HepG2 (cell line): ENCODE results near the gene HMGCS2. TPM values are rescaled to one million over a fixed set of nuclear protein-coding genes. Genes with fewer than 3 reads are reported as not detected.

Source experiments
- CBX5 ChIP-seq: sonication (generic); formaldehyde crosslinking; IDR thresholded peaks from 2 replicates; pipeline ENCODE4 v1.4.0; 2020; ENCODE audit warnings: missing genetic modification reagents, borderline replicate concordance
- CCAR2 ChIP-seq: fragments of 200-400 bp; formaldehyde crosslinking; optimal IDR thresholded peaks from 2 replicates; pipeline ENCODE3; 2018; ENCODE audit warnings: low read depth, mild to moderate bottlenecking, low read length, moderate library complexity
- ELF4 ChIP-seq: sonication (generic); formaldehyde crosslinking; IDR thresholded peaks from 2 replicates; pipeline ENCODE4 v1.5.0; 2020; ENCODE audit warnings: missing genetic modification reagents, mild to moderate bottlenecking, moderate library complexity, borderline replicate concordance
- GABPB1 ChIP-seq: IDR thresholded peaks from 2 replicates; pipeline ENCODE4 v1.6.1; 2016; ENCODE audit warnings: mild to moderate bottlenecking, missing genetic modification reagents, moderate library complexity, missing compliant biosample characterization
- HOXA9 ChIP-seq: sonication (generic); formaldehyde crosslinking; IDR thresholded peaks from 2 replicates; pipeline ENCODE4 v1.8.1; 2022; ENCODE audit warnings: missing genetic modification reagents, mild to moderate bottlenecking, moderate library complexity, borderline replicate concordance
- JUN ChIP-seq: sonication (generic); formaldehyde crosslinking; IDR thresholded peaks from 2 replicates; pipeline ENCODE4 v1.4.0; 2020; ENCODE audit warnings: mild to moderate bottlenecking, missing genetic modification reagents
- KLF9 ChIP-seq: IDR thresholded peaks from 2 replicates; pipeline ENCODE4 v1.6.1; 2016; ENCODE audit warnings: low read depth
- SMAD9 ChIP-seq: sonication (generic); formaldehyde crosslinking; IDR thresholded peaks from 2 replicates; pipeline ENCODE4 v1.5.1; 2020; ENCODE audit warnings: mild to moderate bottlenecking, missing genetic modification reagents
- TOPORS ChIP-seq: sonication (generic); formaldehyde crosslinking; IDR thresholded peaks from 2 replicates; pipeline ENCODE4 v1.8.0; 2023; ENCODE audit warnings: mild to moderate bottlenecking, missing genetic modification reagents
- ZMYM2 ChIP-seq: sonication (generic); formaldehyde crosslinking; IDR thresholded peaks from 2 replicates; pipeline ENCODE4 v1.8.0; 2022; ENCODE audit warnings: mild to moderate bottlenecking, missing genetic modification reagents
- ZNF253 ChIP-seq: sonication (generic); formaldehyde crosslinking; IDR thresholded peaks from 2 replicates; pipeline ENCODE4 v1.8.0; 2022; ENCODE audit warnings: mild to moderate bottlenecking, missing genetic modification reagents, borderline replicate concordance
- ZNF335 ChIP-seq: sonication (generic); formaldehyde crosslinking; IDR thresholded peaks from 2 replicates; pipeline ENCODE4 v1.4.0; 2020; ENCODE audit warnings: missing genetic modification reagents
- ZSCAN31 ChIP-seq: sonication (generic); formaldehyde crosslinking; IDR thresholded peaks from 2 replicates; pipeline ENCODE4 v1.5.0; 2020; ENCODE audit warnings: low read depth, mild to moderate bottlenecking, missing genetic modification reagents
- polyA plus RNA-seq, 8 experiments: library from polyadenylated mRNA; depleted of rRNA in 3 of 8; stranded (reverse) in 7 of 8; unstranded in 1 of 8; fragments of >200 nt; fragmentation: Illumina TruSeq in 4 of 8; extraction: Trizol in 4 of 8; gene quantifications; 2 replicates each; pipeline versions ENCODE4 v1.2.1 to v1.2.3, GENCODE V29; 2011 to 2016; ENCODE audit warnings: low read depth in 4 of 8, missing spikeins in 1 of 8, mixed read lengths in 1 of 8; ENCODE audit not compliant: insufficient read depth in 1 of 8
- total RNA-seq, 5 experiments: library from RNA; depleted of rRNA; stranded (reverse); fragments of >200 nt; fragmentation: Illumina TruSeq; extraction: Trizol; gene quantifications; 2 replicates each; pipeline ENCODE4 v1.2.3, GENCODE V29; 2016; ENCODE audit warnings: low read depth in 1 of 5
- TF ChIP-seq, protein P1 (sequence below): sonication (generic); formaldehyde crosslinking; IDR thresholded peaks from 2 replicates; pipeline ENCODE4 v1.4.0; 2020; ENCODE audit warnings: missing genetic modification reagents
- TF ChIP-seq, protein P2 (sequence below): sonication (generic); IDR thresholded peaks from 2 replicates; pipeline ENCODE4 v1.6.1; 2016; ENCODE audit warnings: low read depth, borderline replicate concordance
- TF ChIP-seq, protein P3 (sequence below): sonication (generic); formaldehyde crosslinking; IDR thresholded peaks from 2 replicates; pipeline ENCODE4 v1.4.0; 2020; ENCODE audit warnings: missing genetic modification reagents, borderline replicate concordance
- TF ChIP-seq, protein P4 (sequence below): sonication (generic); formaldehyde crosslinking; IDR thresholded peaks from 2 replicates; pipeline ENCODE4 v1.4.0; 2020; ENCODE audit warnings: mild to moderate bottlenecking, missing genetic modification reagents
- TF ChIP-seq, protein P5 (sequence below): sonication (generic); formaldehyde crosslinking; IDR thresholded peaks from 2 replicates; pipeline ENCODE4 v1.4.0; 2020; ENCODE audit warnings: missing genetic modification reagents, borderline replicate concordance
- TF ChIP-seq, protein P6 (sequence below): sonication (generic); formaldehyde crosslinking; IDR thresholded peaks from 2 replicates; pipeline ENCODE4 v1.9.0; 2021; ENCODE audit warnings: missing genetic modification reagents, mild to moderate bottlenecking, borderline replicate concordance

The HMGCS2 gene
- total and polyA plus RNA-seq, 2 of the 13 experiments (the other 11 are each of a cell fraction or from before 2014, with no cell fraction given): 0.44 to 1.5 TPM

DNA sequence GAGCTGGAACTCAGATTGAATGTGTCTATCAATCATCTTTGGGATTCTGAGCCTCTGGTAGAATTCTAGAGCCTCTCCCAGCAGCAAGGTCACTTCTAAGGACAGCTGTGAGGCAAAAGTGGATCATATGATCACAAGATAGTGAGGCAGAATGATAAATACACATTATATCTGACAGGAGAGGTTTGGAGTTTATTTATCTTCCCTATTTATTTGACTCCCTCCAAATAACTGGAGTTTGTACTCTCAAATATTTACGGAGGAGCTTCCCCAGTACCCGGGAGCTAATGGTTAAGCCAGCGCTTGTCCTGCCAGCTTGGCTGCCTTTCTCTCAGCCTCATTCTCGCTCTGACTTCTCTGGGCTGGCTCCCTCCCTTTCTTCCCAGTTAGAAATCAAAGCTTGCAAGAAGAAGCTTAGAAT lies 2.3 kb downstream of the HMGCS2 start (continued):
- TF ChIP-seq, protein P1, sequence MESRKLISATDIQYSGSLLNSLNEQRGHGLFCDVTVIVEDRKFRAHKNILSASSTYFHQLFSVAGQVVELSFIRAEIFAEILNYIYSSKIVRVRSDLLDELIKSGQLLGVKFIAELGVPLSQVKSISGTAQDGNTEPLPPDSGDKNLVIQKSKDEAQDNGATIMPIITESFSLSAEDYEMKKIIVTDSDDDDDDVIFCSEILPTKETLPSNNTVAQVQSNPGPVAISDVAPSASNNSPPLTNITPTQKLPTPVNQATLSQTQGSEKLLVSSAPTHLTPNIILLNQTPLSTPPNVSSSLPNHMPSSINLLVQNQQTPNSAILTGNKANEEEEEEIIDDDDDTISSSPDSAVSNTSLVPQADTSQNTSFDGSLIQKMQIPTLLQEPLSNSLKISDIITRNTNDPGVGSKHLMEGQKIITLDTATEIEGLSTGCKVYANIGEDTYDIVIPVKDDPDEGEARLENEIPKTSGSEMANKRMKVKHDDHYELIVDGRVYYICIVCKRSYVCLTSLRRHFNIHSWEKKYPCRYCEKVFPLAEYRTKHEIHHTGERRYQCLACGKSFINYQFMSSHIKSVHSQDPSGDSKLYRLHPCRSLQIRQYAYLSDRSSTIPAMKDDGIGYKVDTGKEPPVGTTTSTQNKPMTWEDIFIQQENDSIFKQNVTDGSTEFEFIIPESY (CRISPR knock-in tag): no peak
- TF ChIP-seq ELF4: no peak
- TF ChIP-seq, protein P2, sequence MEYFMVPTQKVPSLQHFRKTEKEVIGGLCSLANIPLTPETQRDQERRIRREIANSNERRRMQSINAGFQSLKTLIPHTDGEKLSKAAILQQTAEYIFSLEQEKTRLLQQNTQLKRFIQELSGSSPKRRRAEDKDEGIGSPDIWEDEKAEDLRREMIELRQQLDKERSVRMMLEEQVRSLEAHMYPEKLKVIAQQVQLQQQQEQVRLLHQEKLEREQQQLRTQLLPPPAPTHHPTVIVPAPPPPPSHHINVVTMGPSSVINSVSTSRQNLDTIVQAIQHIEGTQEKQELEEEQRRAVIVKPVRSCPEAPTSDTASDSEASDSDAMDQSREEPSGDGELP: peak; percentile 92
- TF ChIP-seq, protein P3, sequence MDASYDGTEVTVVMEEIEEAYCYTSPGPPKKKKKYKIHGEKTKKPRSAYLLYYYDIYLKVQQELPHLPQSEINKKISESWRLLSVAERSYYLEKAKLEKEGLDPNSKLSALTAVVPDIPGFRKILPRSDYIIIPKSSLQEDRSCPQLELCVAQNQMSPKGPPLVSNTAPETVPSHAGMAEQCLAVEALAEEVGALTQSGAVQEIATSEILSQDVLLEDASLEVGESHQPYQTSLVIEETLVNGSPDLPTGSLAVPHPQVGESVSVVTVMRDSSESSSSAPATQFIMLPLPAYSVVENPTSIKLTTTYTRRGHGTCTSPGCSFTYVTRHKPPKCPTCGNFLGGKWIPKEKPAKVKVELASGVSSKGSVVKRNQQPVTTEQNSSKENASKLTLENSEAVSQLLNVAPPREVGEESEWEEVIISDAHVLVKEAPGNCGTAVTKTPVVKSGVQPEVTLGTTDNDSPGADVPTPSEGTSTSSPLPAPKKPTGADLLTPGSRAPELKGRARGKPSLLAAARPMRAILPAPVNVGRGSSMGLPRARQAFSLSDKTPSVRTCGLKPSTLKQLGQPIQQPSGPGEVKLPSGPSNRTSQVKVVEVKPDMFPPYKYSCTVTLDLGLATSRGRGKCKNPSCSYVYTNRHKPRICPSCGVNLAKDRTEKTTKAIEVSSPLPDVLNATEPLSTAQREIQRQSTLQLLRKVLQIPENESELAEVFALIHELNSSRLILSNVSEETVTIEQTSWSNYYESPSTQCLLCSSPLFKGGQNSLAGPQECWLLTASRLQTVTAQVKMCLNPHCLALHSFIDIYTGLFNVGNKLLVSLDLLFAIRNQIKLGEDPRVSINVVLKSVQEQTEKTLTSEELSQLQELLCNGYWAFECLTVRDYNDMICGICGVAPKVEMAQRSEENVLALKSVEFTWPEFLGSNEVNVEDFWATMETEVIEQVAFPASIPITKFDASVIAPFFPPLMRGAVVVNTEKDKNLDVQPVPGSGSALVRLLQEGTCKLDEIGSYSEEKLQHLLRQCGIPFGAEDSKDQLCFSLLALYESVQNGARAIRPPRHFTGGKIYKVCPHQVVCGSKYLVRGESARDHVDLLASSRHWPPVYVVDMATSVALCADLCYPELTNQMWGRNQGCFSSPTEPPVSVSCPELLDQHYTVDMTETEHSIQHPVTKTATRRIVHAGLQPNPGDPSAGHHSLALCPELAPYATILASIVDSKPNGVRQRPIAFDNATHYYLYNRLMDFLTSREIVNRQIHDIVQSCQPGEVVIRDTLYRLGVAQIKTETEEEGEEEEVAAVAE: no peak
- TF ChIP-seq JUN: no peak
- 0 out of 2 replicates have a peak, but pooled peaks have one; percentile 17 for TF ChIP-seq ZNF335 (CRISPR knock-in tag)
- TF ChIP-seq, protein P4, sequence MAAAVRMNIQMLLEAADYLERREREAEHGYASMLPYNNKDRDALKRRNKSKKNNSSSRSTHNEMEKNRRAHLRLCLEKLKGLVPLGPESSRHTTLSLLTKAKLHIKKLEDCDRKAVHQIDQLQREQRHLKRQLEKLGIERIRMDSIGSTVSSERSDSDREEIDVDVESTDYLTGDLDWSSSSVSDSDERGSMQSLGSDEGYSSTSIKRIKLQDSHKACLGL (CRISPR knock-in tag): no peak
- TF ChIP-seq CBX5 (CRISPR knock-in tag): no peak
- peak; percentile 31 for TF ChIP-seq CCAR2
- TF ChIP-seq ZMYM2: no peak
- no peak for TF ChIP-seq GABPB1
- no peak for TF ChIP-seq TOPORS (CRISPR knock-in tag)
- no peak for TF ChIP-seq KLF9 (CRISPR knock-in tag)
- TF ChIP-seq ZSCAN31 (CRISPR knock-in tag): peak; percentile 47; the same call in 1 of the 2 replicates
- TF ChIP-seq, protein P5, sequence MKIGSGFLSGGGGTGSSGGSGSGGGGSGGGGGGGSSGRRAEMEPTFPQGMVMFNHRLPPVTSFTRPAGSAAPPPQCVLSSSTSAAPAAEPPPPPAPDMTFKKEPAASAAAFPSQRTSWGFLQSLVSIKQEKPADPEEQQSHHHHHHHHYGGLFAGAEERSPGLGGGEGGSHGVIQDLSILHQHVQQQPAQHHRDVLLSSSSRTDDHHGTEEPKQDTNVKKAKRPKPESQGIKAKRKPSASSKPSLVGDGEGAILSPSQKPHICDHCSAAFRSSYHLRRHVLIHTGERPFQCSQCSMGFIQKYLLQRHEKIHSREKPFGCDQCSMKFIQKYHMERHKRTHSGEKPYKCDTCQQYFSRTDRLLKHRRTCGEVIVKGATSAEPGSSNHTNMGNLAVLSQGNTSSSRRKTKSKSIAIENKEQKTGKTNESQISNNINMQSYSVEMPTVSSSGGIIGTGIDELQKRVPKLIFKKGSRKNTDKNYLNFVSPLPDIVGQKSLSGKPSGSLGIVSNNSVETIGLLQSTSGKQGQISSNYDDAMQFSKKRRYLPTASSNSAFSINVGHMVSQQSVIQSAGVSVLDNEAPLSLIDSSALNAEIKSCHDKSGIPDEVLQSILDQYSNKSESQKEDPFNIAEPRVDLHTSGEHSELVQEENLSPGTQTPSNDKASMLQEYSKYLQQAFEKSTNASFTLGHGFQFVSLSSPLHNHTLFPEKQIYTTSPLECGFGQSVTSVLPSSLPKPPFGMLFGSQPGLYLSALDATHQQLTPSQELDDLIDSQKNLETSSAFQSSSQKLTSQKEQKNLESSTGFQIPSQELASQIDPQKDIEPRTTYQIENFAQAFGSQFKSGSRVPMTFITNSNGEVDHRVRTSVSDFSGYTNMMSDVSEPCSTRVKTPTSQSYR (CRISPR knock-in tag): no peak
- TF ChIP-seq HOXA9 (CRISPR knock-in tag): no peak
- TF ChIP-seq ZNF253 (CRISPR knock-in tag): no peak
- no peak for TF ChIP-seq SMAD9 (CRISPR knock-in tag)
- TF ChIP-seq, protein P6, sequence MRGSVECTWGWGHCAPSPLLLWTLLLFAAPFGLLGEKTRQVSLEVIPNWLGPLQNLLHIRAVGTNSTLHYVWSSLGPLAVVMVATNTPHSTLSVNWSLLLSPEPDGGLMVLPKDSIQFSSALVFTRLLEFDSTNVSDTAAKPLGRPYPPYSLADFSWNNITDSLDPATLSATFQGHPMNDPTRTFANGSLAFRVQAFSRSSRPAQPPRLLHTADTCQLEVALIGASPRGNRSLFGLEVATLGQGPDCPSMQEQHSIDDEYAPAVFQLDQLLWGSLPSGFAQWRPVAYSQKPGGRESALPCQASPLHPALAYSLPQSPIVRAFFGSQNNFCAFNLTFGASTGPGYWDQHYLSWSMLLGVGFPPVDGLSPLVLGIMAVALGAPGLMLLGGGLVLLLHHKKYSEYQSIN (CRISPR knock-in tag): no peak
